ENCODE results near the gene SNAP29.
"Not testable (repeated sequence)": the region's sequence is repeated elsewhere in the genome, so short reads cannot be mapped to it uniquely, and the experiment has no call there.

Gene SNAP29

GRCh38 chr22:20928573-20928967 lies 69.8 kb downstream of the SNAP29 start:
- Histone ChIP-seq H4K20me1 (ENCODE audit: insufficient read depth, low read length, poor library complexity, severe bottlenecking) (peaks cover 87% of the 10 kb centered on the region), H3K4me2 (ENCODE audit: low read depth, low read length, poor library complexity, severe bottlenecking) (no peak overlapping the region), H3K9me2 (replicated peaks; ENCODE audit: low read depth, low read length) (no peaks in the 10 kb centered on the region), H3F3A (ENCODE audit: low read depth) (no peaks in the 10 kb centered on the region), H3K4me1 (ENCODE audit: insufficient read depth, low read length, poor library complexity, severe bottlenecking) (peaks cover 33% of the 10 kb centered on the region), H3K27me3 (ENCODE audit: insufficient read depth, low read length, poor library complexity, severe bottlenecking) (no peaks in the 10 kb centered on the region), H3K9ac (ENCODE audit: low read depth, low read length, poor library complexity, severe bottlenecking) (peak overlapping the region; percentile 12), H3K4me3 (ENCODE audit: low read length, poor library complexity, severe bottlenecking) (no peak overlapping the region), H3K9me3 (ENCODE audit: insufficient read depth, low read depth, low read length) (no peaks in the 10 kb centered on the region), H3K79me2 (ENCODE audit: insufficient read depth, low read length) (peaks cover 97% of the 10 kb centered on the region), H2AFZ (ENCODE audit: low read length) (no peak overlapping the region), H3K36me3 (ENCODE audit: insufficient read depth, low read length) (peaks cover 24% of the 10 kb centered on the region; the same call in 1 of the 2 replicates)
- TF ChIP-seq EZH2phosphoT487 (IDR thresholded peaks at IDR 0.05; ENCODE audit: borderline replicate concordance), result no peak
- TF ChIP-seq, protein P1, sequence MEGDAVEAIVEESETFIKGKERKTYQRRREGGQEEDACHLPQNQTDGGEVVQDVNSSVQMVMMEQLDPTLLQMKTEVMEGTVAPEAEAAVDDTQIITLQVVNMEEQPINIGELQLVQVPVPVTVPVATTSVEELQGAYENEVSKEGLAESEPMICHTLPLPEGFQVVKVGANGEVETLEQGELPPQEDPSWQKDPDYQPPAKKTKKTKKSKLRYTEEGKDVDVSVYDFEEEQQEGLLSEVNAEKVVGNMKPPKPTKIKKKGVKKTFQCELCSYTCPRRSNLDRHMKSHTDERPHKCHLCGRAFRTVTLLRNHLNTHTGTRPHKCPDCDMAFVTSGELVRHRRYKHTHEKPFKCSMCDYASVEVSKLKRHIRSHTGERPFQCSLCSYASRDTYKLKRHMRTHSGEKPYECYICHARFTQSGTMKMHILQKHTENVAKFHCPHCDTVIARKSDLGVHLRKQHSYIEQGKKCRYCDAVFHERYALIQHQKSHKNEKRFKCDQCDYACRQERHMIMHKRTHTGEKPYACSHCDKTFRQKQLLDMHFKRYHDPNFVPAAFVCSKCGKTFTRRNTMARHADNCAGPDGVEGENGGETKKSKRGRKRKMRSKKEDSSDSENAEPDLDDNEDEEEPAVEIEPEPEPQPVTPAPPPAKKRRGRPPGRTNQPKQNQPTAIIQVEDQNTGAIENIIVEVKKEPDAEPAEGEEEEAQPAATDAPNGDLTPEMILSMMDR (conservative IDR thresholded peaks at IDR 0.05; ENCODE audit: low read length), result no peak

DNA sequence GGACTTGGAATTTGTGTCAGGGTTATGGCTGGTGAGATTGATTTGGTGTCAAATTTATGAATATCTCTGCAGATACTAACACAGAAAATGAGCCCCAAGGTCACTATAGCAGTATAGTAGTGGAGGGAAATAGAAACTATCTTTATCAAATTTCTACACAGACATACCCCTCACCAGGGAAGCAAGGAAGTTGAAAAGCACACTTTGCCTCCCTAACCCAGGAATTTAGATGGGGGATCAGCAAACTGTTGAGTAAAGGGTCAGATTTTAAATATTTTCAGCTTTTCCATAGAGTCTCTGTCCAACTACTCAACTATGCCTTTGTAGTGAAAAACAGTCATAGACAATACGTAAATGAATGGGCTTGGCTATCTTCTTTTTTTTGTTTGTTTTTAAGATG lies 71.2 kb downstream of the SNAP29 start:
- TF ChIP-seq EZH2phosphoT487 (IDR thresholded peaks at IDR 0.05; ENCODE audit: borderline replicate concordance), result no peak
- TF ChIP-seq, protein P1 (conservative IDR thresholded peaks at IDR 0.05; ENCODE audit: low read length), result no peak
- no peaks in the 10 kb centered on the region for H3K9me2 ChIP-seq (replicated peaks; ENCODE audit: low read depth, low read length)
- no peak overlapping the region for H3K4me2 ChIP-seq (ENCODE audit: low read depth, low read length, poor library complexity, severe bottlenecking)
- H2AFZ ChIP-seq (ENCODE audit: low read length), result no peak overlapping the region
- H3K9ac ChIP-seq (ENCODE audit: low read depth, low read length, poor library complexity, severe bottlenecking), result no peak overlapping the region
- no peaks in the 10 kb centered on the region for H3F3A ChIP-seq (ENCODE audit: low read depth)
- peaks cover 87% of the 10 kb centered on the region for H4K20me1 ChIP-seq (ENCODE audit: insufficient read depth, low read length, poor library complexity, severe bottlenecking)
- H3K9me3 ChIP-seq (ENCODE audit: insufficient read depth, low read depth, low read length), result no peaks in the 10 kb centered on the region
- peaks cover 97% of the 10 kb centered on the region for H3K79me2 ChIP-seq (ENCODE audit: insufficient read depth, low read length)
- H3K4me3 ChIP-seq (ENCODE audit: low read length, poor library complexity, severe bottlenecking), result no peak overlapping the region
- no peaks in the 10 kb centered on the region for H3K27me3 ChIP-seq (ENCODE audit: insufficient read depth, low read length, poor library complexity, severe bottlenecking)
- peaks cover 32% of the 10 kb centered on the region; the same call in 1 of the 2 replicates for H3K36me3 ChIP-seq (ENCODE audit: insufficient read depth, low read length)
- peaks cover 23% of the 10 kb centered on the region for H3K4me1 ChIP-seq (ENCODE audit: insufficient read depth, low read length, poor library complexity, severe bottlenecking)

DNA sequence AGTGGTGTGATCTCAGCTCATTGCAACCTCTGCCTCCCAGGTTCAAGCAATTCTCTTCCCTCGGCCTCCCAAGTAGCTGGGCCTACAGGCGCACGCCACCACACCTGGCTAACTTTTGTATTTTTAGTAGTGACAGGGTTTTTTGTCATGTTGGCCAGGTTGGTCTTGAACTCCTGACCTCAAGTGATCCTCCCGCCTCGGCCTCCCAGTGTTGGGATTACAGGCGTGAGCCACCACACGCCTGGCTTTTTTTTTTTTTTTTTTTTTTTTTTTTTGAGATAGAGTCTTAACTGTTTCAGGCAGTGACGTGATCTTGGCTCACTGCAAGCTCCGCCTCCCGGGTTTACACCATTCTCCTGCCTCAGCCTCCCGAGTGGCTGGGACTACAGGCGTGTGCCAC lies 71.6 kb downstream of the SNAP29 start:
- H3K79me2 ChIP-seq (ENCODE audit: insufficient read depth, low read length), result peaks cover 97% of the 10 kb centered on the region
- peaks cover 20% of the 10 kb centered on the region for H3K4me1 ChIP-seq (ENCODE audit: insufficient read depth, low read length, poor library complexity, severe bottlenecking)
- H3K9ac ChIP-seq (ENCODE audit: low read depth, low read length, poor library complexity, severe bottlenecking); H3F3A ChIP-seq (ENCODE audit: low read depth); H3K27me3 ChIP-seq (ENCODE audit: insufficient read depth, low read length, poor library complexity, severe bottlenecking); H3K4me2 ChIP-seq (ENCODE audit: low read depth, low read length, poor library complexity, severe bottlenecking); H3K9me2 ChIP-seq (replicated peaks; ENCODE audit: low read depth, low read length); H3K9me3 ChIP-seq (ENCODE audit: insufficient read depth, low read depth, low read length); H2AFZ ChIP-seq (ENCODE audit: low read length); H3K4me3 ChIP-seq (ENCODE audit: low read length, poor library complexity, severe bottlenecking): not testable (repeated sequence)
- peaks cover 34% of the 10 kb centered on the region; the same call in 1 of the 2 replicates for H3K36me3 ChIP-seq (ENCODE audit: insufficient read depth, low read length)
- peaks cover 87% of the 10 kb centered on the region for H4K20me1 ChIP-seq (ENCODE audit: insufficient read depth, low read length, poor library complexity, severe bottlenecking)

DNA sequence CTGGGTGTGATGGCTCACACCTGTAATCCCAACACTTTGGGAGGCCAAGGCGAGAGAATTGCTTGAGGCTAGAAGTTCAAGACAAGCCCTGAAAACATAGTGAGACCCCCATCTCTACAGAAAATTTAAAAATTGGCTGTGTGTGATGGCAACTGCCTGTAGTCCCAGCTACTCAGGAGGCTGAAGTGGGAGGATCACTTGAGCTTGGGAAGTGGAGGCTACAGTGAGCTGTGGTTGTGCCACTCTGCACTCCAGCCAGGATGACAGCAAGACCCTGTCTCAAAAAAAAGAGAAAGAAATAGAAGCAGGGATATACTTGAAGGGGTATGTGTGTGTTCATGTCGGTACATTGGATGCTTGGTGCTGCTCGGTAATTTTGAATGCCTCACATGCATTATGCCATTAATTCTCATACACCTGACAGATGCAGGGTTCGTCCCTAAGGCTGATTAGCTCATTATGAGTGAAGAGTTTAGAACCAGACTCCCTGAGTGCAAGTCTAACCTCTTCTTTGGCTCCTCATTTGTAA lies 72.4 kb downstream of the SNAP29 start:
- no peaks in the 10 kb centered on the region for H3K9me2 ChIP-seq (replicated peaks; ENCODE audit: low read depth, low read length)
- H3K4me2 ChIP-seq (ENCODE audit: low read depth, low read length, poor library complexity, severe bottlenecking), result no peak overlapping the region
- H3F3A ChIP-seq (ENCODE audit: low read depth), result no peaks in the 10 kb centered on the region
- no peak overlapping the region for H3K4me3 ChIP-seq (ENCODE audit: low read length, poor library complexity, severe bottlenecking)
- H2AFZ ChIP-seq (ENCODE audit: low read length), result no peak overlapping the region
- no peaks in the 10 kb centered on the region for H3K9me3 ChIP-seq (ENCODE audit: insufficient read depth, low read depth, low read length)
- TF ChIP-seq, protein P1 (conservative IDR thresholded peaks at IDR 0.05; ENCODE audit: low read length), result no peak
- TF ChIP-seq EZH2phosphoT487 (IDR thresholded peaks at IDR 0.05; ENCODE audit: borderline replicate concordance), result no peak
- H3K27me3 ChIP-seq (ENCODE audit: insufficient read depth, low read length, poor library complexity, severe bottlenecking), result no peaks in the 10 kb centered on the region
- H3K36me3 ChIP-seq (ENCODE audit: insufficient read depth, low read length), result peaks cover 36% of the 10 kb centered on the region
- H3K79me2 ChIP-seq (ENCODE audit: insufficient read depth, low read length), result peaks cover 97% of the 10 kb centered on the region
- no peak overlapping the region for H3K9ac ChIP-seq (ENCODE audit: low read depth, low read length, poor library complexity, severe bottlenecking)
- H3K4me1 ChIP-seq (ENCODE audit: insufficient read depth, low read length, poor library complexity, severe bottlenecking), result peaks cover 14% of the 10 kb centered on the region
- peaks cover 87% of the 10 kb centered on the region for H4K20me1 ChIP-seq (ENCODE audit: insufficient read depth, low read length, poor library complexity, severe bottlenecking)

All from Loucy (cell line).